ENCODE measurements around the gene TSLP.

TSLP gene

GRCh38 chr5:111095982-111096381, 24.5 kb downstream of the TSLP start:
- no peak overlapping the region for H3K4me3 ChIP-seq (ENCODE audit: extremely low read depth, insufficient read depth, low read length, poor library complexity, severe bottlenecking)
- 100% methylated on average over 1 of the region's 1 CpG for WGBS, 2 experiments (ENCODE audit: insufficient coverage in 2 of 2)
- no peak overlapping the region for H3K27ac ChIP-seq (ENCODE audit: low read depth, low read length, severe bottlenecking)
- peaks cover 39% of the 10 kb centered on the region for H3K36me3 ChIP-seq (ENCODE audit: control insufficient read depth, insufficient read depth, low read length)
- H3K4me1 ChIP-seq (ENCODE audit: control insufficient read depth, insufficient read depth, low read length, poor library complexity, severe bottlenecking) = peaks cover 7% of the 10 kb centered on the region
- no peaks in the 10 kb centered on the region for H3K9me3 ChIP-seq (ENCODE audit: control insufficient read depth, low read length)

GRCh38 chr5:111099058-111099778, 27.7 kb downstream of the TSLP start:
- peaks cover 56% of the 10 kb centered on the region for H3K36me3 ChIP-seq (ENCODE audit: control insufficient read depth, insufficient read depth, low read length)
- no peak overlapping the region for H3K27ac ChIP-seq (ENCODE audit: low read depth, low read length, severe bottlenecking)
- no peaks in the 10 kb centered on the region for H3K4me1 ChIP-seq (ENCODE audit: control insufficient read depth, insufficient read depth, low read length, poor library complexity, severe bottlenecking)
- WGBS, 2 experiments (ENCODE audit: insufficient coverage in 2 of 2) = no CpG with 5 or more reads among the region's 1 CpG
- H3K4me3 ChIP-seq (ENCODE audit: extremely low read depth, insufficient read depth, low read length, poor library complexity, severe bottlenecking) = no peak overlapping the region
- H3K9me3 ChIP-seq (ENCODE audit: control insufficient read depth, low read length) = no peaks in the 10 kb centered on the region

- WGBS, 2 experiments (ENCODE audit: insufficient coverage in 2 of 2) = 90% methylated on average over 1 of the region's 2 CpGs; no CpG with 5 or more reads in 1 of the 2 experiments
- peaks cover 64% of the 10 kb centered on the region for H3K36me3 ChIP-seq (ENCODE audit: control insufficient read depth, insufficient read depth, low read length)
Measured at GRCh38 chr5:111106320-111106948, 34.9 kb downstream of the TSLP start.

GRCh38 chr5:111107371-111107770, 35.9 kb downstream of the TSLP start:
- Histone ChIP-seq H3K4me1 (ENCODE audit: control insufficient read depth, insufficient read depth, low read length, poor library complexity, severe bottlenecking) (no peaks in the 10 kb centered on the region), H3K27ac (ENCODE audit: low read depth, low read length, severe bottlenecking) (no peak overlapping the region), H3K9me3 (ENCODE audit: control insufficient read depth, low read length) (no peaks in the 10 kb centered on the region), H3K36me3 (ENCODE audit: control insufficient read depth, insufficient read depth, low read length) (peaks cover 69% of the 10 kb centered on the region), H3K4me3 (ENCODE audit: extremely low read depth, insufficient read depth, low read length, poor library complexity, severe bottlenecking) (no peak overlapping the region)
- WGBS, 2 experiments (ENCODE audit: insufficient coverage in 2 of 2) = no CpG with 5 or more reads among the region's 2 CpGs

More at GRCh38 chr5:111106320-111106948, 34.9 kb downstream of the TSLP start:
- H3K27ac ChIP-seq (ENCODE audit: low read depth, low read length, severe bottlenecking) = no peak overlapping the region
- no peaks in the 10 kb centered on the region for H3K9me3 ChIP-seq (ENCODE audit: control insufficient read depth, low read length)
- H3K4me3 ChIP-seq (ENCODE audit: extremely low read depth, insufficient read depth, low read length, poor library complexity, severe bottlenecking) = no peak overlapping the region
- H3K4me1 ChIP-seq (ENCODE audit: control insufficient read depth, insufficient read depth, low read length, poor library complexity, severe bottlenecking) = no peaks in the 10 kb centered on the region

- 100% methylated on average over 2 of the region's 3 CpGs for WGBS, 2 experiments (ENCODE audit: insufficient coverage in 2 of 2)
- H3K36me3 ChIP-seq (ENCODE audit: control insufficient read depth, insufficient read depth, low read length) = peaks cover 38% of the 10 kb centered on the region
- H3K27ac ChIP-seq (ENCODE audit: low read depth, low read length, severe bottlenecking) = no peak overlapping the region
- no peaks in the 10 kb centered on the region for H3K4me1 ChIP-seq (ENCODE audit: control insufficient read depth, insufficient read depth, low read length, poor library complexity, severe bottlenecking)
- no peak overlapping the region for H3K4me3 ChIP-seq (ENCODE audit: extremely low read depth, insufficient read depth, low read length, poor library complexity, severe bottlenecking)
- H3K9me3 ChIP-seq (ENCODE audit: control insufficient read depth, low read length) = no peaks in the 10 kb centered on the region
Measured at GRCh38 chr5:111111956-111112355, 40.4 kb downstream of the TSLP start.

GRCh38 chr5:111113678-111114077, 42.2 kb downstream of the TSLP start:
- Histone ChIP-seq H3K4me1 (ENCODE audit: control insufficient read depth, insufficient read depth, low read length, poor library complexity, severe bottlenecking) (no peaks in the 10 kb centered on the region), H3K4me3 (ENCODE audit: extremely low read depth, insufficient read depth, low read length, poor library complexity, severe bottlenecking) (no peak overlapping the region), H3K27ac (ENCODE audit: low read depth, low read length, severe bottlenecking) (no peak overlapping the region), H3K9me3 (ENCODE audit: control insufficient read depth, low read length) (no peaks in the 10 kb centered on the region), H3K36me3 (ENCODE audit: control insufficient read depth, insufficient read depth, low read length) (peaks cover 37% of the 10 kb centered on the region)
- WGBS, 2 experiments (ENCODE audit: insufficient coverage in 2 of 2) = 88 to 93% methylated on average over 2 of the region's 3 CpGs

GRCh38 chr5:111115229-111115628, 43.7 kb downstream of the TSLP start:
- Histone ChIP-seq H3K9me3 (ENCODE audit: control insufficient read depth, low read length) (no peaks in the 10 kb centered on the region), H3K27ac (ENCODE audit: low read depth, low read length, severe bottlenecking) (no peak overlapping the region), H3K4me3 (ENCODE audit: extremely low read depth, insufficient read depth, low read length, poor library complexity, severe bottlenecking) (no peak overlapping the region), H3K36me3 (ENCODE audit: control insufficient read depth, insufficient read depth, low read length) (peaks cover 41% of the 10 kb centered on the region), H3K4me1 (ENCODE audit: control insufficient read depth, insufficient read depth, low read length, poor library complexity, severe bottlenecking) (no peaks in the 10 kb centered on the region)
- WGBS, 2 experiments (ENCODE audit: insufficient coverage in 2 of 2) = no CpG with 5 or more reads among the region's 1 CpG

- Histone ChIP-seq H3K36me3 (ENCODE audit: control insufficient read depth, insufficient read depth, low read length) (peaks cover 41% of the 10 kb centered on the region), H3K4me3 (ENCODE audit: extremely low read depth, insufficient read depth, low read length, poor library complexity, severe bottlenecking) (no peak overlapping the region), H3K27ac (ENCODE audit: low read depth, low read length, severe bottlenecking) (no peak overlapping the region), H3K4me1 (ENCODE audit: control insufficient read depth, insufficient read depth, low read length, poor library complexity, severe bottlenecking) (no peaks in the 10 kb centered on the region), H3K9me3 (ENCODE audit: control insufficient read depth, low read length) (no peaks in the 10 kb centered on the region)
- WGBS, 2 experiments (ENCODE audit: insufficient coverage in 2 of 2) = 100% methylated on average over 1 of the region's 1 CpG; no CpG with 5 or more reads in 1 of the 2 experiments
Measured at GRCh38 chr5:111116550-111116949, 45.0 kb downstream of the TSLP start.

GRCh38 chr5:111117136-111117535, 45.6 kb downstream of the TSLP start:
- no peak overlapping the region for H3K4me3 ChIP-seq (ENCODE audit: extremely low read depth, insufficient read depth, low read length, poor library complexity, severe bottlenecking)
- WGBS, 2 experiments (ENCODE audit: insufficient coverage in 2 of 2) = 50% methylated on average over 1 of the region's 1 CpG; no CpG with 5 or more reads in 1 of the 2 experiments
- no peaks in the 10 kb centered on the region for H3K9me3 ChIP-seq (ENCODE audit: control insufficient read depth, low read length)
- H3K36me3 ChIP-seq (ENCODE audit: control insufficient read depth, insufficient read depth, low read length) = peaks cover 42% of the 10 kb centered on the region
- H3K27ac ChIP-seq (ENCODE audit: low read depth, low read length, severe bottlenecking) = no peak overlapping the region
- H3K4me1 ChIP-seq (ENCODE audit: control insufficient read depth, insufficient read depth, low read length, poor library complexity, severe bottlenecking) = no peaks in the 10 kb centered on the region

GRCh38 chr5:111119221-111119620, 47.7 kb downstream of the TSLP start:
- Histone ChIP-seq H3K27ac (ENCODE audit: low read depth, low read length, severe bottlenecking) (no peak overlapping the region), H3K4me1 (ENCODE audit: control insufficient read depth, insufficient read depth, low read length, poor library complexity, severe bottlenecking) (no peaks in the 10 kb centered on the region), H3K4me3 (ENCODE audit: extremely low read depth, insufficient read depth, low read length, poor library complexity, severe bottlenecking) (no peak overlapping the region), H3K36me3 (ENCODE audit: control insufficient read depth, insufficient read depth, low read length) (peaks cover 48% of the 10 kb centered on the region), H3K9me3 (ENCODE audit: control insufficient read depth, low read length) (no peaks in the 10 kb centered on the region)
- WGBS, 2 experiments (ENCODE audit: insufficient coverage in 2 of 2) = no CpG with 5 or more reads among the region's 2 CpGs

GRCh38 chr5:111119856-111120255, 48.3 kb downstream of the TSLP start:
- Histone ChIP-seq H3K27ac (ENCODE audit: low read depth, low read length, severe bottlenecking) (no peak overlapping the region), H3K4me1 (ENCODE audit: control insufficient read depth, insufficient read depth, low read length, poor library complexity, severe bottlenecking) (peaks cover 3% of the 10 kb centered on the region), H3K36me3 (ENCODE audit: control insufficient read depth, insufficient read depth, low read length) (peaks cover 45% of the 10 kb centered on the region), H3K4me3 (ENCODE audit: extremely low read depth, insufficient read depth, low read length, poor library complexity, severe bottlenecking) (no peak overlapping the region), H3K9me3 (ENCODE audit: control insufficient read depth, low read length) (no peaks in the 10 kb centered on the region)
- WGBS, 2 experiments (ENCODE audit: insufficient coverage in 2 of 2) = no CpG with 5 or more reads among the region's 2 CpGs
